Common myeloid progenitor, CD34-positive (primary cell): ENCODE results near the gene AACS.

Experiments
- CTCF ChIA-PET: fragments of 350-600 bp; sonication (Branson Sonifier 250); formaldehyde crosslinking; loops from one replicate; lab custom pipeline; 2021; ENCODE audit warnings: antibody characterized with exemption; lab: Charles Lee
- POLR2A ChIA-PET: fragments of 350-600 bp; sonication (Branson Sonifier 250); formaldehyde crosslinking; loops from one replicate; lab custom pipeline; 2021; ENCODE audit warnings: antibody characterized with exemption; lab: Charles Lee
- DNase-seq, 3 donors: peaks; one replicate each; pipeline versions ENCODE4 v3.0.0 to v3.0.0-alpha.2; 2013
- H3K27ac ChIP-seq, 2 experiments: 1 replicate in 1 of 2; 2 replicates in 1 of 2; pipeline ENCODE4 v1.7.0; 2013; ENCODE audit warnings: inconsistent platforms in 2 of 2, low read length in 2 of 2, mild to moderate bottlenecking in 2 of 2, low read depth in 1 of 2, moderate library complexity in 1 of 2; ENCODE audit not compliant: severe bottlenecking in 2 of 2, insufficient read depth in 1 of 2, poor library complexity in 1 of 2
- H3K27me3 ChIP-seq, 5 experiments: replicated peaks in 2 of 5; 1 replicate in 3 of 5; 2 replicates in 2 of 5; pipeline versions ENCODE4 v1.6.1 to v1.7.0; 2013; ENCODE audit warnings: low read length in 4 of 5, mild to moderate bottlenecking in 2 of 5, moderate library complexity in 2 of 5, inconsistent platforms in 1 of 5; ENCODE audit not compliant: insufficient read depth in 5 of 5, control insufficient read depth in 4 of 5
- H3K36me3 ChIP-seq, 4 experiments: 1 replicate in 2 of 4; 2 replicates in 2 of 4; pipeline versions ENCODE4 v1.6.1 to v1.7.0; 2013; ENCODE audit warnings: low read length in 3 of 4, control low read depth in 1 of 4, mild to moderate bottlenecking in 1 of 4; ENCODE audit not compliant: control insufficient read depth in 4 of 4, insufficient read depth in 4 of 4
- H3K4me1 ChIP-seq, 4 experiments: 1 replicate in 3 of 4; 2 replicates in 1 of 4; pipeline versions ENCODE4 v1.6.1 to v1.7.1; 2013; ENCODE audit warnings: low read length in 3 of 4, mild to moderate bottlenecking in 3 of 4, control low read depth in 1 of 4, inconsistent platforms in 1 of 4, moderate library complexity in 1 of 4; ENCODE audit not compliant: control insufficient read depth in 4 of 4, insufficient read depth in 4 of 4; ENCODE audit errors: control extremely low read depth in 1 of 4
- H3K4me3 ChIP-seq, 7 experiments: 1 replicate in 4 of 7; 2 replicates in 3 of 7; pipeline versions ENCODE4 v1.5.1 to v1.7.0; 2013; ENCODE audit warnings: mild to moderate bottlenecking in 7 of 7, low read length in 6 of 7, moderate library complexity in 6 of 7, inconsistent platforms in 2 of 7, low read depth in 2 of 7, control low read depth in 1 of 7; ENCODE audit not compliant: insufficient read depth in 4 of 7, control insufficient read depth in 1 of 7; ENCODE audit errors: extremely low read depth in 1 of 7
- H3K9me3 ChIP-seq, 5 experiments: 1 replicate in 4 of 5; 2 replicates in 1 of 5; pipeline versions ENCODE4 v1.6.1 to v1.7.1; 2013; ENCODE audit warnings: low read length in 4 of 5, mild to moderate bottlenecking in 2 of 5, inconsistent platforms in 1 of 5, low read depth in 1 of 5, moderate library complexity in 1 of 5; ENCODE audit not compliant: control insufficient read depth in 4 of 5, insufficient read depth in 2 of 5; ENCODE audit errors: control extremely low read depth in 1 of 5
- WGBS: methylation state at CpG from one replicate; pipeline ENCODE4 v1.1.5; 2013; ENCODE audit not compliant: insufficient coverage; 5-methylcytosine and 5-hydroxymethylcytosine counted together

The AACS gene

DNA sequence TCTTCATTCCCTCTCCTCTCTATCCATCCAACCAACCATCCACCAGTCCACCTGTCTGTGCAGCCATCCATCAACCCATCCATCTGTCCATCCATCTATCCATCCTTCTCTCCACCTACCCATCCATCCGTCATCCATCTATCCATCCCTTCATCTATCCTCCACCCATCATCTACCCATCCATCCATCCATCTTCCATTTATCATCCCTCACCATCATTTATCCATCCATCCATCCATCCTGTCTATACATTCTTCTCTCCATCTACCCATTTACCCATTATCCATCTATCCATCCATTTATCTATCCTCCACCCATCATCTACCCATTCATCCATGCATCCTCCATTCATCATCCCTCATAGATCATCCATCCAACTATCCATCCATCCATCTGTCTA, 24.4 kb downstream of the AACS start:
- Histone ChIP-seq H3K9me3 (no peaks in the 10 kb centered on the region), H3K4me3 (no peak overlapping the region), H3K27me3 (no peaks in the 10 kb centered on the region), H3K4me1 (no peaks in the 10 kb centered on the region), H3K27ac (no peak overlapping the region), H3K36me3 (peaks cover 3 to 85% (median 29%) of the 10 kb centered on the region in 4 experiments)
- 95% methylated on average over 1 of the region's 1 CpG for WGBS
- ChIA-PET POLR2A (no interaction called here), CTCF (no interaction called here)
- no peak for DNase-seq

- no peaks in the 10 kb centered on the region for H3K4me1 ChIP-seq
- ChIA-PET CTCF (no interaction called here), POLR2A (no interaction called here)
- H3K4me3 ChIP-seq = no peak overlapping the region
- H3K27ac ChIP-seq = no peak overlapping the region
- WGBS = 91% methylated on average over 3 of the region's 3 CpGs
- no peaks in the 10 kb centered on the region for H3K9me3 ChIP-seq
- peaks cover 0 to 84% (median 26%) of the 10 kb centered on the region in 4 experiments for H3K36me3 ChIP-seq
- no peak for DNase-seq
- no peaks in the 10 kb centered on the region for H3K27me3 ChIP-seq
These were observed 25.2 kb downstream of the AACS start for GRCh38 chr12:125090437-125090836.

DNA sequence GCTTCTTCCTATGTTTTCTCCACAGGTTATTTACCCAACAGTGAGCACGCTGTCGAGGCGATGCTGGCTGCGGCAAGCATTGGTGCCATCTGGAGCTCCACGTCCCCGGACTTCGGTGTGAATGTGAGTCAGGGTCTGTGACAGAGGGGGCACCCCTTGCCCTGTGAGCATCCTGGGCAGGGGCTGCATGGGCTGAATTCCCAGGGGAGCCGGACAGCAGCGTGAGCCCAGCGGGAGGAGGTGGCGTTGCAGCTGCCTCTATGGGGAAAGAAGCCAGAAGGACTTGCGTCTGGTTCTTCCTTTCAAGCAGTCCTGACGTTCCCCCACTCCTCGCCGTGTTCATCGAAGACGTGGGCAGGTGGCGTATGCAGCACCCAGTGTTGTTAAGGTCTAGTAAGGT, 26.2 kb downstream of the AACS start:
- no peak overlapping the region for H3K4me3 ChIP-seq
- no peak for DNase-seq
- no peaks in the 10 kb centered on the region for H3K4me1 ChIP-seq
- POLR2A ChIA-PET = no interaction called here
- WGBS = 98% methylated on average over 18 of the region's 18 CpGs
- H3K36me3 ChIP-seq = peaks cover 0 to 78% (median 24%) of the 10 kb centered on the region in 4 experiments
- CTCF ChIA-PET = interaction anchor here (0.6 kb wide), 1 partner anchor 129 kb away, joined by 3 read pairs; no protein-coding TSS in a partner anchor
- H3K27ac ChIP-seq = no peak overlapping the region
- no peaks in the 10 kb centered on the region for H3K9me3 ChIP-seq
- no peaks in the 10 kb centered on the region for H3K27me3 ChIP-seq

GRCh38 chr12:125092108-125092871, 27.1 kb downstream of the AACS start:
- peaks cover 0 to 73% (median 20%) of the 10 kb centered on the region in 4 experiments for H3K36me3 ChIP-seq
- no peak overlapping the region for H3K4me3 ChIP-seq
- H3K27me3 ChIP-seq = no peaks in the 10 kb centered on the region
- H3K27ac ChIP-seq = no peak overlapping the region
- POLR2A ChIA-PET = no interaction called here
- H3K9me3 ChIP-seq = no peaks in the 10 kb centered on the region
- WGBS = 98% methylated on average over 17 of the region's 17 CpGs
- DNase-seq = no peak
- CTCF ChIA-PET = interaction anchor here (0.6 kb wide), 1 partner anchor 129 kb away, joined by 3 read pairs; no protein-coding TSS in a partner anchor
- peaks cover 0 to 4% (median 0%) of the 10 kb centered on the region in 4 experiments for H3K4me1 ChIP-seq

DNA sequence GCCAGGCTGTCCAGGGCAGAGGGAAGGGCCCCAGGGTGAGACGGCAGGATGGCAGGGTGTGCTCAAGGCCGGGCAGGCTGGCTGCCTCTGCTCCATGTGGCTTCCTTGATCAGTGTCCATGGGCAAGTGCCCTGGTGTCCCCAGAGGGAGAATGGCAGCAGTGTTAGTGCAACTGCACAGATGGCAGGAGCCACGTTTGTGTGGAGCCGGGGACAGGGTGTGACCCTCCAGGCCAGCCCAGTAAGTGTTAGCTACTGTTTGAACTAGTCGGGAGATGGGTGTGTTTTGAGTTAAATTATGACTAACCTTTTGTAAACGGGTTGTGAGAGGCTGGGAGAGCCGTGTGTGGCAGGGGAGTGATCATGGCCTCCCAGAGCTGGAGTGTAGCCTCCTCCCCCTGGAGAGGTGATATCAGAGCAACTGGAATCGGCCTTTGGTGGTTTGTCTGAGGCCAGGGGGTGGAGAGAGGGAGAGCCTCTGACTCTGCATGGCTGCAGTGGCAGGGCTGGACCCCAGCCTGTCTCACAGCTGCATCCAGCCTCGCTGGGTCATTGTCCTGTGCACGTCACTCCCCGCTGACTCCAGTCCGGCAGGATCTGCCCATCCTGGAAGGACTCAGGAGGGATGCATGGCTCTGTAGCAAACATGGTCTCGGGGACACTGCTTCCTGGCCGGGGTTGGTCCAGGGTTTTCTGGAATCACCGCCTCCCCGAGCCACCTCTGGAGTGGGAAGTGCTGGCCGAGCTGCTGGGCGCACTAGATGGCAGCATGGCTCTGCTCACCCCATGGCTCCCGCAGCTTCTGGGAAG, 27.8 kb downstream of the AACS start:
- Histone ChIP-seq H3K36me3 (peaks cover 0 to 66% (median 15%) of the 10 kb centered on the region in 4 experiments), H3K4me3 (no peak overlapping the region), H3K27ac (no peak overlapping the region), H3K9me3 (no peaks in the 10 kb centered on the region), H3K4me1 (peaks cover 0 to 9% (median 0%) of the 10 kb centered on the region in 4 experiments), H3K27me3 (no peaks in the 10 kb centered on the region)
- WGBS = 97% methylated on average over 17 of the region's 19 CpGs
- CTCF ChIA-PET = no interaction called here
- POLR2A ChIA-PET = no interaction called here
- DNase-seq = no peak

GRCh38 chr12:125093681-125094330, 28.6 kb downstream of the AACS start:
- peaks cover under 1 to 9% (median 3%) of the 10 kb centered on the region in 4 experiments for H3K4me1 ChIP-seq

More at GRCh38 chr12:125093681-125094330, 28.6 kb downstream of the AACS start:
- DNase-seq = no peak
- H3K36me3 ChIP-seq = peaks cover 0 to 61% (median 15%) of the 10 kb centered on the region in 4 experiments
- no peaks in the 10 kb centered on the region for H3K9me3 ChIP-seq
- POLR2A ChIA-PET = no interaction called here
- H3K27me3 ChIP-seq = no peaks in the 10 kb centered on the region
- H3K4me3 ChIP-seq = no peak overlapping the region
- 98% methylated on average over 22 of the region's 26 CpGs for WGBS
- H3K27ac ChIP-seq = no peak overlapping the region
- CTCF ChIA-PET = no interaction called here
